Endothelial cell of umbilical vein (primary cell): ENCODE results near the gene KMT2B. TPM values are rescaled to one million over a fixed set of nuclear protein-coding genes. Genes with fewer than 3 reads are reported as not detected.

ENCODE experiments used
- BruUV-seq: library from RNA; stranded (reverse); fragments of 400-500 nt; replicated peaks from 2 replicates; lab custom pipeline; 2021; lab: Mats Ljungman, UMichigan
- CTCF ChIA-PET: fragments of 300-600, 350-600 bp; sonication (Branson Sonifier 250); formaldehyde crosslinking; loops from one replicate; lab custom pipeline; 2021; ENCODE audit warnings: antibody characterized with exemption, inconsistent platforms; lab: Charles Lee
- POLR2A ChIA-PET: fragments of 300-600, 350-600 bp; sonication (Branson Sonifier 250); formaldehyde crosslinking; loops from one replicate; lab custom pipeline; 2021; ENCODE audit warnings: antibody characterized with exemption, inconsistent platforms; lab: Charles Lee
- DNase-seq: peaks from one replicate; pipeline ENCODE4 v3.0.0-alpha.2; 2011; ENCODE audit warnings: low read depth, low spot score
- FAIRE-seq: peaks from 2 replicates; lab custom pipeline; 2011; peaks lifted over from hg19 to GRCh38; lab: Jason Lieb, UNC
- H2AFZ ChIP-seq: 2 replicates; pipeline ENCODE4 v1.6.0; 2012; ENCODE audit warnings: low read depth, low read length, control low read depth, inconsistent platforms
- H3K27ac ChIP-seq: 2 replicates; pipeline ENCODE4 v1.5.1; 2011; ENCODE audit warnings: low read depth, mild to moderate bottlenecking, control low read depth, low read length, moderate library complexity; ENCODE audit not compliant: insufficient read depth
- H3K27me3 ChIP-seq, 2 experiments: 2 replicates each; pipeline versions ENCODE4 v1.6.0 to v1.6.1; 2011; ENCODE audit warnings: low read length in 2 of 2, mixed read lengths in 1 of 2; ENCODE audit not compliant: control insufficient read depth in 2 of 2, insufficient read depth in 2 of 2
- H3K36me3 ChIP-seq, 2 experiments: 2 replicates in 1 of 2; 3 replicates in 1 of 2; pipeline ENCODE4 v1.5.1; 2011; ENCODE audit warnings: low read length in 2 of 2, mild to moderate bottlenecking in 1 of 2, moderate library complexity in 1 of 2; ENCODE audit not compliant: control insufficient read depth in 2 of 2, insufficient read depth in 2 of 2; ENCODE audit errors: extremely low read depth in 1 of 2
- H3K4me1 ChIP-seq: 3 replicates; pipeline ENCODE4 v1.5.1; 2011; ENCODE audit warnings: mild to moderate bottlenecking, low read length; ENCODE audit not compliant: control insufficient read depth, insufficient read depth; ENCODE audit errors: extremely low read depth
- H3K4me2 ChIP-seq: 2 replicates; pipeline ENCODE4 v1.6.1; 2011; ENCODE audit warnings: low read length, control low read depth, mixed read lengths; ENCODE audit not compliant: insufficient read depth
- H3K4me3 ChIP-seq, 3 experiments: fragments of 200-600 bp in 1 of 3; sonication (generic), shearing (Covaris generic) in 1 of 3; replicated peaks in 1 of 3; 2 replicates each; pipeline ENCODE4 v1.5.1; 2011 to 2016; ENCODE audit warnings: control low read depth in 3 of 3, low read length in 3 of 3, mild to moderate bottlenecking in 2 of 3, inconsistent platforms in 1 of 3, low read depth in 1 of 3, moderate library complexity in 1 of 3; ENCODE audit not compliant: insufficient read depth in 1 of 3
- H3K79me2 ChIP-seq: 2 replicates; pipeline ENCODE4 v1.6.0; 2012; ENCODE audit warnings: low read length, inconsistent platforms; ENCODE audit not compliant: control insufficient read depth, insufficient read depth
- H3K9ac ChIP-seq: replicated peaks from 2 replicates; pipeline ENCODE3; 2011; ENCODE audit warnings: low read length, control low read depth; ENCODE audit not compliant: insufficient read depth; ENCODE audit errors: extremely low read depth
- H3K9me1 ChIP-seq: replicated peaks from 3 replicates; pipeline ENCODE4 v1.6.0; 2011; ENCODE audit warnings: mild to moderate bottlenecking, low read length; ENCODE audit not compliant: control insufficient read depth, insufficient read depth; ENCODE audit errors: extremely low read depth
- H3K9me3 ChIP-seq: replicated peaks from 2 replicates; pipeline ENCODE4 v1.5.1; 2012; ENCODE audit warnings: low read length, inconsistent platforms; ENCODE audit not compliant: control insufficient read depth, insufficient read depth
- H4K20me1 ChIP-seq: replicated peaks from 2 replicates; pipeline ENCODE3; 2011; ENCODE audit warnings: mild to moderate bottlenecking, low read length; ENCODE audit not compliant: control insufficient read depth, insufficient read depth; ENCODE audit errors: extremely low read depth
- EZH2 ChIP-seq: IDR thresholded peaks from 2 replicates; pipeline ENCODE4 v1.6.1; 2012; ENCODE audit warnings: borderline replicate concordance, low read depth, mild to moderate bottlenecking, moderate library complexity, low read length, inconsistent platforms; ENCODE audit not compliant: severe bottlenecking
- FOS ChIP-seq: IDR thresholded peaks from 2 replicates; pipeline ENCODE4 v1.6.1; 2011; ENCODE audit warnings: mild to moderate bottlenecking, low read length, moderate library complexity, borderline replicate concordance; ENCODE audit not compliant: insufficient read depth
- GATA2 ChIP-seq: IDR thresholded peaks from 2 replicates; pipeline ENCODE4 v1.7.0; 2011; ENCODE audit warnings: low read depth, mild to moderate bottlenecking, moderate library complexity, mixed read lengths, low read length; ENCODE audit not compliant: insufficient read length, insufficient read depth
- JUN ChIP-seq: IDR thresholded peaks from 2 replicates; pipeline ENCODE4 v1.6.1; 2011; ENCODE audit warnings: borderline replicate concordance, low read depth; ENCODE audit not compliant: insufficient read length, insufficient read depth
- MYC ChIP-seq: IDR thresholded peaks from one replicate; pipeline ENCODE4 v1.6.1; 2011; ENCODE audit warnings: mild to moderate bottlenecking, low read depth, low read length
- POLR2A ChIP-seq: IDR thresholded peaks from 2 replicates; pipeline ENCODE4 v1.6.1; 2012; ENCODE audit warnings: low read depth, mild to moderate bottlenecking, control low read depth, low read length
- POLR2AphosphoS5 ChIP-seq: IDR thresholded peaks from 2 replicates; pipeline ENCODE4 v1.6.1; 2012; ENCODE audit warnings: low read depth, mild to moderate bottlenecking, control low read depth, low read length, moderate library complexity; ENCODE audit not compliant: insufficient read depth
- dilution Hi-C: fragments of 300-500 bp; cut with MboI; formaldehyde crosslinking; loops from one replicate; pipeline ENCODE4 v1.15.0; 2019; ENCODE audit warnings: low sequenced_read_pairs; ENCODE audit not compliant: extremely low pct_ligation_motif_present
- intact Hi-C: fragments of 100-400 bp; cut with micrococcal nuclease; formaldehyde crosslinking; loops from one replicate; pipeline ENCODE4 v1.10.0; 2022
- polyA plus RNA-seq, 4 experiments: library from polyadenylated mRNA; depleted of rRNA in 3 of 4; stranded (reverse) in 3 of 4; unstranded in 1 of 4; fragments of >200 nt; gene quantifications; 2 replicates each; pipeline versions ENCODE4 v1.2.1 to v1.2.3, GENCODE V29; 2011 to 2012; ENCODE audit warnings: missing spikeins in 1 of 4
- total RNA-seq: library from RNA; stranded (reverse); gene quantifications from 2 replicates; pipeline ENCODE4 v1.2.3, GENCODE V29; 2021
- TF ChIP-seq, protein P1 (sequence below): IDR thresholded peaks from 2 replicates; pipeline ENCODE4 v1.6.1; 2011; ENCODE audit not compliant: insufficient read depth, insufficient read length
- TF ChIP-seq, protein P2 (sequence below), 2 donors: IDR thresholded peaks; 1 replicate in 1 of 2; 2 replicates in 1 of 2; pipeline ENCODE4 v1.5.1; 2011; ENCODE audit warnings: low read length in 2 of 2, mild to moderate bottlenecking in 2 of 2, moderate library complexity in 2 of 2, control low read depth in 1 of 2, inconsistent platforms in 1 of 2, low read depth in 1 of 2; ENCODE audit not compliant: insufficient read depth in 1 of 2; ENCODE audit errors: extremely low read depth in 1 of 2

Gene KMT2B
- total and polyA plus RNA-seq, 2 donors (not counting 3 experiments of a cell fraction or from before 2014, with no cell fraction given), result 28.4 to 37.2 TPM

DNA sequence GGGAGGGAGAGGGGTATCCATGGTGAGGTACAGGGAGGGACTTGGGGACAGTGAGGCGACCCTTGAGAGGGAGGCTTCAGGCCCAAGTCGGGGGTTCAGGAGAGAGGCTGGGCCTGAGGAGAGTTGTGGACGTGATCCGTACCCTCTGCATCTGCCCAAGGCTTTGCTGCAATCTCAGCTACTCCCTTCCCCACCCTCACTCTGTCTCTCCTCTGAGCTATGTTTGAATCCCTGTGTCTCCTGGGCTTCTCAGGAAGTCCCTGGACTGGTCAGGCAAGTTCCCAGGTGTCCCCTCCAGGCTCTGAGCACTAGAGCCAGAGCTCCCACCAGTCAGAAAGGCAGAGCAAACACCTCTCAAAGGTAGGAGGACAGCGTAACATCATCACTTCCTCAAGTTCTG lies 32.4 kb downstream of the KMT2B start:
- Histone ChIP-seq H3K79me2 (peaks cover 22% of the 10 kb centered on the region), H3K4me2 (no peak overlapping the region), H4K20me1 (no peaks in the 10 kb centered on the region), H3K9me3 (no peaks in the 10 kb centered on the region), H3K27me3 (no peaks in the 10 kb centered on the region), H3K4me1 (peaks cover 15% of the 10 kb centered on the region), H3K9ac (no peak overlapping the region), H3K4me3 (no peak overlapping the region), H2AFZ (no peak overlapping the region), H3K9me1 (no peaks in the 10 kb centered on the region), H3K27ac (no peak overlapping the region), H3K36me3 (peaks cover 0 to 13% of the 10 kb centered on the region in 2 experiments)
- intact Hi-C loops (no loop called here), dilution Hi-C loops (no loop called here)
- TF ChIP-seq JUN (no peak), POLR2AphosphoS5 (no peak), MYC (no peak), EZH2 (no peak), POLR2A (no peak), FOS (no peak), GATA2 (no peak)
- TF ChIP-seq, protein P1, sequence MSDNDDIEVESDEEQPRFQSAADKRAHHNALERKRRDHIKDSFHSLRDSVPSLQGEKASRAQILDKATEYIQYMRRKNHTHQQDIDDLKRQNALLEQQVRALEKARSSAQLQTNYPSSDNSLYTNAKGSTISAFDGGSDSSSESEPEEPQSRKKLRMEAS, result no peak
- TF ChIP-seq, protein P2, sequence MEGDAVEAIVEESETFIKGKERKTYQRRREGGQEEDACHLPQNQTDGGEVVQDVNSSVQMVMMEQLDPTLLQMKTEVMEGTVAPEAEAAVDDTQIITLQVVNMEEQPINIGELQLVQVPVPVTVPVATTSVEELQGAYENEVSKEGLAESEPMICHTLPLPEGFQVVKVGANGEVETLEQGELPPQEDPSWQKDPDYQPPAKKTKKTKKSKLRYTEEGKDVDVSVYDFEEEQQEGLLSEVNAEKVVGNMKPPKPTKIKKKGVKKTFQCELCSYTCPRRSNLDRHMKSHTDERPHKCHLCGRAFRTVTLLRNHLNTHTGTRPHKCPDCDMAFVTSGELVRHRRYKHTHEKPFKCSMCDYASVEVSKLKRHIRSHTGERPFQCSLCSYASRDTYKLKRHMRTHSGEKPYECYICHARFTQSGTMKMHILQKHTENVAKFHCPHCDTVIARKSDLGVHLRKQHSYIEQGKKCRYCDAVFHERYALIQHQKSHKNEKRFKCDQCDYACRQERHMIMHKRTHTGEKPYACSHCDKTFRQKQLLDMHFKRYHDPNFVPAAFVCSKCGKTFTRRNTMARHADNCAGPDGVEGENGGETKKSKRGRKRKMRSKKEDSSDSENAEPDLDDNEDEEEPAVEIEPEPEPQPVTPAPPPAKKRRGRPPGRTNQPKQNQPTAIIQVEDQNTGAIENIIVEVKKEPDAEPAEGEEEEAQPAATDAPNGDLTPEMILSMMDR (IDR thresholded peaks at IDR 0.05; ENCODE audit: extremely low read depth in 1 of 2, insufficient read depth in 1 of 2, low read depth in 1 of 2, low read length in 2 of 2), result no peak
- CTCF ChIA-PET, result no interaction called here
- no TSS peak for BruUV-seq
- POLR2A ChIA-PET, result no interaction called here
- DNase-seq (no peak), FAIRE-seq (no peak)
